Fibroblast of villous mesenchyme (primary cell): ENCODE results near the gene OPRL1. TPM values are rescaled to one million over a fixed set of nuclear protein-coding genes. Genes with fewer than 3 reads are reported as not detected.
A peak's percentile ranks its signal among the peaks of the same experiment; 100 is the strongest.
"Not testable (repeated sequence)": the region's sequence is repeated elsewhere in the genome, so short reads cannot be mapped to it uniquely, and the experiment has no call there.

Source experiments
- DNase-seq: peaks from one replicate; pipeline ENCODE4 v3.0.0-alpha.2; 2010; ENCODE audit warnings: low read depth
- H3K4me3 ChIP-seq: 2 replicates; pipeline ENCODE4 v1.5.1; 2011; ENCODE audit warnings: low read depth, mild to moderate bottlenecking, low read length
- CTCF ChIP-seq: IDR thresholded peaks from 2 replicates; pipeline ENCODE4 v1.5.1; 2012; ENCODE audit warnings: low read depth, mild to moderate bottlenecking, low read length; ENCODE audit not compliant: insufficient read depth
- total RNA-seq: library from RNA; depleted of rRNA; stranded (reverse); fragments of >200 nt; gene quantifications from 2 replicates; pipeline ENCODE4 v1.2.3, GENCODE V29; 2012

OPRL1 gene
- total RNA-seq, 1 donor = 1.7 TPM

GRCh38 chr20:64082820-64083377, 3.0 kb downstream of the OPRL1 start:
- no peak for DNase-seq
- peak overlapping the region; percentile 51 for H3K4me3 ChIP-seq
- TF ChIP-seq CTCF = no peak

- TF ChIP-seq CTCF = peak; percentile 57
- peak; percentile 79 for DNase-seq
- peak overlapping the region; percentile 51 for H3K4me3 ChIP-seq
Observed at GRCh38 chr20:64083378-64083803, 3.5 kb downstream of the OPRL1 start.

- TF ChIP-seq CTCF = no peak
- DNase-seq = no peak
- H3K4me3 ChIP-seq = peak within 1 kb of the TSS; percentile 51
Observed at GRCh38 chr20:64083804-64084684, 4.2 kb downstream of the OPRL1 start, which contains the start of gene LKAAEAR1. TSS of gene LKAAEAR1 (minus strand) at chr20:64084398. CDS start at chr20:64084219, 179 bp downstream.

- DNase-seq = no peak
- H3K4me3 ChIP-seq = no peak overlapping the region
- no peak for TF ChIP-seq CTCF
Observed at GRCh38 chr20:64084685-64085152, 4.8 kb downstream of the OPRL1 start.

- no peak for DNase-seq
- no peak overlapping the region for H3K4me3 ChIP-seq
- no peak for TF ChIP-seq CTCF
Observed at GRCh38 chr20:64086801-64087200, 6.9 kb downstream of the OPRL1 start.

GRCh38 chr20:64087226-64087825, 7.4 kb downstream of the OPRL1 start:
- not testable (repeated sequence) for DNase-seq, H3K4me3 ChIP-seq

GRCh38 chr20:64088586-64088985, 8.7 kb downstream of the OPRL1 start:
- not testable (repeated sequence) for DNase-seq

More at GRCh38 chr20:64088586-64088985, 8.7 kb downstream of the OPRL1 start:
- H3K4me3 ChIP-seq = not testable (repeated sequence)
